GM18519 (cell line): ENCODE measurements around the gene TMEM183A.

Source experiments
- ATAC-seq: cut with Tn5 transposase; IDR thresholded peaks from one replicate; pipeline ENCODE4 v1.9.1; 2021; ENCODE audit warnings: mild to moderate bottlenecking, moderate library complexity; ENCODE audit not compliant: unreplicated experiment, low FRiP score

The TMEM183A gene

GRCh38 chr1:203063287-203063686, 56.1 kb downstream of the TMEM183A start:
- ATAC-seq: no peak

GRCh38 chr1:203065191-203065590, 58.0 kb downstream of the TMEM183A start:
- ATAC-seq: no peak

- ATAC-seq: no peak
Observed at GRCh38 chr1:203065986-203066385, 58.8 kb downstream of the TMEM183A start.

GRCh38 chr1:203066965-203067364, 59.8 kb downstream of the TMEM183A start:
- ATAC-seq: no peak

- ATAC-seq: no peak
Observed at GRCh38 chr1:203069030-203069747, 62.0 kb downstream of the TMEM183A start.

- ATAC-seq: no peak
Observed at GRCh38 chr1:203072002-203072602, 64.9 kb downstream of the TMEM183A start.

- ATAC-seq: no peak
Observed at GRCh38 chr1:203072911-203073310, 65.7 kb downstream of the TMEM183A start.

- no peak for ATAC-seq
Observed at GRCh38 chr1:203073469-203073868, 66.3 kb downstream of the TMEM183A start.
